GM12878 (cell line): ENCODE measurements around the gene INHBB. TPM values are rescaled to one million over a fixed set of nuclear protein-coding genes. Genes with fewer than 3 reads are reported as not detected.

ENCODE experiments used
- ATAC-seq: fragments of 200-7000 bp; cut with Tn5 transposase; 3 replicates; pipeline ENCODE4 v1.9.1; 2020; ENCODE audit warnings: mild to moderate bottlenecking, moderate library complexity
- BruUV-seq: library from RNA; stranded (reverse); fragments of 400-500 nt; replicated peaks from 2 replicates; lab custom pipeline; 2021; lab: Mats Ljungman, UMichigan
- CTCF ChIA-PET: fragments of 300-600 bp; sonication (Branson Sonifier 250); formaldehyde crosslinking; extraction: SDS; loops from one replicate; lab custom pipeline; 2021; ENCODE audit warnings: inconsistent platforms; lab: Yijun Ruan, JAX
- POLR2A ChIA-PET: fragments of 350-600 bp; formaldehyde crosslinking; extraction: SDS; loops from one replicate; lab custom pipeline; 2021; ENCODE audit warnings: inconsistent platforms; lab: Charles Lee
- RAD21 ChIA-PET: fragments of 300-600 bp; sonication (Branson Sonifier 250); formaldehyde crosslinking; loops from one replicate; lab custom pipeline; 2023; ENCODE audit warnings: antibody characterized with exemption; ENCODE audit not compliant: unreplicated experiment; lab: Charles Lee
- SMC1A ChIA-PET: fragments of 300-600 bp; sonication (Branson Sonifier 250); formaldehyde crosslinking; loops from one replicate; lab custom pipeline; 2023; ENCODE audit not compliant: unreplicated experiment, uncharacterized antibody; lab: Charles Lee
- DNase-seq: peaks from one replicate; pipeline ENCODE4 v3.0.0-alpha.2; 2011; ENCODE audit warnings: low read depth, low spot score
- FAIRE-seq: peaks from 3 replicates; lab custom pipeline; 2011; peaks lifted over from hg19 to GRCh38; lab: Jason Lieb, UNC
- H2AFZ ChIP-seq: 2 replicates; pipeline ENCODE4 v1.6.0; 2011; ENCODE audit warnings: low read depth, low read length, control low read depth; ENCODE audit not compliant: control insufficient read depth
- H3K27ac ChIP-seq: 2 replicates; pipeline ENCODE4 v1.5.1; 2011; ENCODE audit warnings: control low read depth; ENCODE audit not compliant: control insufficient read depth, insufficient read depth
- H3K27me3 ChIP-seq, 2 experiments: replicated peaks in 1 of 2; 2 replicates each; pipeline versions ENCODE4 v1.6.0 to v1.6.1; 2011; ENCODE audit warnings: low read length in 1 of 2; ENCODE audit not compliant: control insufficient read depth in 2 of 2, insufficient read depth in 2 of 2
- H3K36me3 ChIP-seq, 2 experiments: 2 replicates each; pipeline ENCODE4 v1.5.1; 2011; ENCODE audit warnings: low read length in 1 of 2; ENCODE audit not compliant: control insufficient read depth in 2 of 2, insufficient read depth in 2 of 2
- H3K4me1 ChIP-seq: 2 replicates; pipeline ENCODE4 v1.6.1; 2011; ENCODE audit warnings: mild to moderate bottlenecking, low read length, moderate library complexity, mixed read lengths; ENCODE audit not compliant: control insufficient read depth, insufficient read depth
- H3K4me2 ChIP-seq: 2 replicates; pipeline ENCODE4 v1.6.0; 2011; ENCODE audit warnings: control low read depth; ENCODE audit not compliant: control insufficient read depth, insufficient read depth
- H3K4me3 ChIP-seq: fragments of 200-600 bp; sonication (generic); 2 replicates; pipeline ENCODE4 v1.5.1; 2016
- H3K79me2 ChIP-seq: 2 replicates; pipeline ENCODE4 v1.6.0; 2011; ENCODE audit warnings: low read length; ENCODE audit not compliant: control insufficient read depth, insufficient read depth
- H3K9ac ChIP-seq: 2 replicates; pipeline ENCODE4 v1.8.0; 2011; ENCODE audit warnings: low read length, control low read depth, mixed read lengths; ENCODE audit not compliant: control insufficient read depth, insufficient read depth
- H3K9me3 ChIP-seq: replicated peaks from 3 replicates; pipeline ENCODE4 v1.5.1; 2011; ENCODE audit warnings: mild to moderate bottlenecking, low read length; ENCODE audit not compliant: control insufficient read depth, insufficient read depth
- H4K20me1 ChIP-seq: 2 replicates; pipeline ENCODE4 v1.6.0; 2011; ENCODE audit not compliant: control insufficient read depth, insufficient read depth
- ATF7 ChIP-seq: fragments of 450-650 bp; IDR thresholded peaks from 2 replicates; pipeline ENCODE4 v1.6.1; 2016; ENCODE audit warnings: low read depth, mild to moderate bottlenecking
- CBFB ChIP-seq: IDR thresholded peaks from 2 replicates; pipeline ENCODE4 v1.6.1; 2016; ENCODE audit warnings: antibody characterized with exemption, low read depth
- CUX1 ChIP-seq: IDR thresholded peaks from 2 replicates; pipeline ENCODE4 v1.6.1; 2012; ENCODE audit warnings: improper control_type of control experiment, low read depth, low read length; ENCODE audit not compliant: insufficient replicate concordance
- GATAD2B ChIP-seq: fragments of 450-650 bp; conservative IDR thresholded peaks from 2 replicates; pipeline ENCODE4 v1.6.1; 2017; ENCODE audit warnings: low read depth, mild to moderate bottlenecking, moderate library complexity
- MEF2A ChIP-seq: IDR thresholded peaks from 2 replicates; pipeline ENCODE4 v1.6.1; 2011; ENCODE audit warnings: low read depth, mild to moderate bottlenecking, low read length, moderate library complexity; ENCODE audit not compliant: insufficient read depth
- WGBS: methylation state at CpG from one replicate; pipeline ENCODE4 v1.1.6; 2016; ENCODE audit warnings: low lambda C conversion rate; ENCODE audit not compliant: insufficient replicate concordance, insufficient coverage; ENCODE audit errors: missing lambda C conversion rate; 5-methylcytosine and 5-hydroxymethylcytosine counted together
- in situ Hi-C: fragments of 300-500 bp; cut with MboI; formaldehyde crosslinking; loops from 9 replicates; pipeline ENCODE4 v1.14.3; 2018; ENCODE audit warnings: mixed read lengths
- intact Hi-C: fragments of 100-400 bp; cut with micrococcal nuclease; formaldehyde crosslinking; loops from one replicate; pipeline ENCODE4 v1.14.2; 2022; ENCODE audit not compliant: unreplicated experiment
- polyA plus RNA-seq, 11 experiments: library from polyadenylated mRNA; depleted of rRNA in 4 of 11; unstranded in 6 of 11; stranded (reverse) in 5 of 11; fragments of >200 nt; fragmentation: Nextera tagmentation in 4 of 11; fragmentation: Illumina TruSeq in 1 of 11; extraction: Ambion mirVana in 4 of 11; extraction: Trizol in 1 of 11; gene quantifications; 1 replicate in 1 of 11; 2 replicates in 10 of 11; pipeline versions ENCODE4 v1.2.1 to v1.2.3, GENCODE V29; 2011 to 2016; ENCODE audit warnings: inconsistent platforms in 2 of 11, missing spikeins in 2 of 11, low read depth in 1 of 11
- total RNA-seq, 4 experiments: library from RNA; depleted of rRNA in 3 of 4; stranded (reverse); fragments of >200 nt in 3 of 4; fragmentation: Illumina TruSeq in 1 of 4; extraction: Trizol in 1 of 4; gene quantifications; 2 replicates each; pipeline versions ENCODE4 v1.2.1 to v1.2.3, GENCODE V29; 2013 to 2021
- TF ChIP-seq, protein P1 (sequence below): fragments of 450-650 bp; formaldehyde crosslinking; IDR thresholded peaks from 2 replicates; pipeline ENCODE4 v1.4.0; 2020; ENCODE audit warnings: mild to moderate bottlenecking, moderate library complexity
- TF ChIP-seq, protein P2 (sequence below): fragments of 450-650 bp; IDR thresholded peaks from 2 replicates; pipeline ENCODE4 v1.6.1; 2018; ENCODE audit warnings: mild to moderate bottlenecking, low read depth, moderate library complexity; ENCODE audit not compliant: partially characterized antibody

Gene INHBB
- total and polyA plus RNA-seq, 10 of the 15 experiments (the other 5 are each of a cell fraction or from before 2014, with no cell fraction given), result 0.05 TPM; not detected in 9

DNA sequence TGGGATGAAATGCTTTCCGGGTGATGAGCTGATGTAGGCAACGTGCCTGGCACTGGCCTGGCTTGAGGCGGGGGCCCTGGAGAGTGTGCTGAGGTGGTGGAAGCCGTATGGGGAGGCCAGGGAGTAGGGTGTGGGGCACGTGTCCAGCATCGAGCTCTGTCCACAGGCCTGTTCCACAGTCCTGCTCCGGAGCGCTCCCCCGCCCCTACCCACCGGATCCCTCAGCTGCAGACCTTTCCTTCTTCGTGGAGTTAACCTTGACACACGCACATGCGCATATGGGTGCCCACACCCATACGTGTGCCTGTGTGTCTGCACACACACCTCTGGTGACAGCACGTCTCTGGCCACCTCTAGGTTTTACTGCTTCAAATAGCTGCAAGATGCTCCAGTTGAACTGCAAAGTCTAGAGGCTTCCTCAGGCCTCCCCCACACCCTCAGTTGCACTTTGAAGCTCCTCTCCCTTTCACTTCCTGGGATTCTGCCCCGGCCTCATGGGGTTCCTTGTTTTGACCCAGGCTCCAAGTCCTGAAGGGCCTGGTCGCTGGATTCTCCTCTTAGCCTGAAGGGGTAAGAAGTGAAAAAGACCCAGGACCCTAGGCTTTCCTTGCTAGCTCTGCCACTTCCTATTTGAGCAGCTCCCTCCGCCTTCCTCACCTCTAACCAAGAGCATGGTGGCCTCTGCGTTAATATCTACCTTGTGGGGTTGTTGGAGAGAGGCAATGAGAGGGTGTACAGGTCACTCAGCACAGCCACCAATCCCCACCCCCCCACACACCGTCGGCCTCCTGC is 49.5 kb downstream of the INHBB start (continued):
- TF ChIP-seq, protein P1, sequence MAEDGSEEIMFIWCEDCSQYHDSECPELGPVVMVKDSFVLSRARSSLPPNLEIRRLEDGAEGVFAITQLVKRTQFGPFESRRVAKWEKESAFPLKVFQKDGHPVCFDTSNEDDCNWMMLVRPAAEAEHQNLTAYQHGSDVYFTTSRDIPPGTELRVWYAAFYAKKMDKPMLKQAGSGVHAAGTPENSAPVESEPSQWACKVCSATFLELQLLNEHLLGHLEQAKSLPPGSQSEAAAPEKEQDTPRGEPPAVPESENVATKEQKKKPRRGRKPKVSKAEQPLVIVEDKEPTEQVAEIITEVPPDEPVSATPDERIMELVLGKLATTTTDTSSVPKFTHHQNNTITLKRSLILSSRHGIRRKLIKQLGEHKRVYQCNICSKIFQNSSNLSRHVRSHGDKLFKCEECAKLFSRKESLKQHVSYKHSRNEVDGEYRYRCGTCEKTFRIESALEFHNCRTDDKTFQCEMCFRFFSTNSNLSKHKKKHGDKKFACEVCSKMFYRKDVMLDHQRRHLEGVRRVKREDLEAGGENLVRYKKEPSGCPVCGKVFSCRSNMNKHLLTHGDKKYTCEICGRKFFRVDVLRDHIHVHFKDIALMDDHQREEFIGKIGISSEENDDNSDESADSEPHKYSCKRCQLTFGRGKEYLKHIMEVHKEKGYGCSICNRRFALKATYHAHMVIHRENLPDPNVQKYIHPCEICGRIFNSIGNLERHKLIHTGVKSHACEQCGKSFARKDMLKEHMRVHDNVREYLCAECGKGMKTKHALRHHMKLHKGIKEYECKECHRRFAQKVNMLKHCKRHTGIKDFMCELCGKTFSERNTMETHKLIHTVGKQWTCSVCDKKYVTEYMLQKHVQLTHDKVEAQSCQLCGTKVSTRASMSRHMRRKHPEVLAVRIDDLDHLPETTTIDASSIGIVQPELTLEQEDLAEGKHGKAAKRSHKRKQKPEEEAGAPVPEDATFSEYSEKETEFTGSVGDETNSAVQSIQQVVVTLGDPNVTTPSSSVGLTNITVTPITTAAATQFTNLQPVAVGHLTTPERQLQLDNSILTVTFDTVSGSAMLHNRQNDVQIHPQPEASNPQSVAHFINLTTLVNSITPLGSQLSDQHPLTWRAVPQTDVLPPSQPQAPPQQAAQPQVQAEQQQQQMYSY (CRISPR knock-in tag), result no peak

GRCh38 chr2:120396013-120396860 is 50.3 kb downstream of the INHBB start:
- in situ Hi-C loops, result no loop called here
- Histone ChIP-seq H4K20me1 (no peaks in the 10 kb centered on the region), H2AFZ (no peak overlapping the region), H3K27ac (no peak overlapping the region), H3K4me2 (no peak overlapping the region), H3K4me3 (no peak overlapping the region), H3K9me3 (no peaks in the 10 kb centered on the region; the same call in 2 of the 3 replicates), H3K4me1 (no peaks in the 10 kb centered on the region), H3K79me2 (no peaks in the 10 kb centered on the region), H3K9ac (no peak overlapping the region), H3K27me3 (no peaks in the 10 kb centered on the region; a peak in 2 of 4 replicates), H3K36me3 (no peaks in the 10 kb centered on the region)
- ChIA-PET RAD21 (no interaction called here), CTCF (no interaction called here), SMC1A (no interaction called here), POLR2A (no interaction called here)
- no peak for DNase-seq
- no peak for ATAC-seq
- FAIRE-seq, result no peak
- 20% methylated on average over 30 of the region's 31 CpGs for WGBS
- BruUV-seq, result no TSS peak
- intact Hi-C loops, result no loop called here
- TF ChIP-seq CBFB (no peak), MEF2A (no peak), CUX1 (no peak), GATAD2B (no peak), ATF7 (no peak)
- TF ChIP-seq, protein P2, sequence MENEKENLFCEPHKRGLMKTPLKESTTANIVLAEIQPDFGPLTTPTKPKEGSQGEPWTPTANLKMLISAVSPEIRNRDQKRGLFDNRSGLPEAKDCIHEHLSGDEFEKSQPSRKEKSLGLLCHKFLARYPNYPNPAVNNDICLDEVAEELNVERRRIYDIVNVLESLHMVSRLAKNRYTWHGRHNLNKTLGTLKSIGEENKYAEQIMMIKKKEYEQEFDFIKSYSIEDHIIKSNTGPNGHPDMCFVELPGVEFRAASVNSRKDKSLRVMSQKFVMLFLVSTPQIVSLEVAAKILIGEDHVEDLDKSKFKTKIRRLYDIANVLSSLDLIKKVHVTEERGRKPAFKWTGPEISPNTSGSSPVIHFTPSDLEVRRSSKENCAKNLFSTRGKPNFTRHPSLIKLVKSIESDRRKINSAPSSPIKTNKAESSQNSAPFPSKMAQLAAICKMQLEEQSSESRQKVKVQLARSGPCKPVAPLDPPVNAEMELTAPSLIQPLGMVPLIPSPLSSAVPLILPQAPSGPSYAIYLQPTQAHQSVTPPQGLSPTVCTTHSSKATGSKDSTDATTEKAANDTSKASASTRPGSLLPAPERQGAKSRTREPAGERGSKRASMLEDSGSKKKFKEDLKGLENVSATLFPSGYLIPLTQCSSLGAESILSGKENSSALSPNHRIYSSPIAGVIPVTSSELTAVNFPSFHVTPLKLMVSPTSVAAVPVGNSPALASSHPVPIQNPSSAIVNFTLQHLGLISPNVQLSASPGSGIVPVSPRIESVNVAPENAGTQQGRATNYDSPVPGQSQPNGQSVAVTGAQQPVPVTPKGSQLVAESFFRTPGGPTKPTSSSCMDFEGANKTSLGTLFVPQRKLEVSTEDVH, result no peak
